B cell (primary cell): ENCODE data around the gene ADRA2C. TPM values are rescaled to one million over a fixed set of nuclear protein-coding genes. Genes with fewer than 3 reads are reported as not detected.

Experiments used
- ATAC-seq: fragments of 200-7000 bp; cut with Tn5 transposase; one replicate; pipeline ENCODE4 v1.10.0; 2021; ENCODE audit warnings: low read depth, mild to moderate bottlenecking, moderate number of reproducible peaks, moderate library complexity
- CTCF ChIA-PET: fragments of 350-600 bp; sonication (Branson Sonifier 250); formaldehyde crosslinking; loops from one replicate; lab custom pipeline; 2021; ENCODE audit warnings: antibody characterized with exemption, inconsistent platforms; lab: Charles Lee
- POLR2A ChIA-PET: fragments of 350-600 bp; sonication (Branson Sonifier 250); formaldehyde crosslinking; loops from one replicate; lab custom pipeline; 2021; ENCODE audit warnings: antibody characterized with exemption; lab: Charles Lee
- DNase-seq: peaks from one replicate; pipeline ENCODE4 v3.0.0; 2013
- H2AFZ ChIP-seq: 2 replicates; pipeline ENCODE4 v1.6.1; 2012; ENCODE audit warnings: mild to moderate bottlenecking, low read depth, low read length; ENCODE audit not compliant: insufficient read depth, poor library complexity, severe bottlenecking
- H3K27ac ChIP-seq, 2 donors: 1 replicate in 1 of 2; 2 replicates in 1 of 2; pipeline ENCODE4 v1.5.1; 2012 to 2013; ENCODE audit warnings: low read length in 2 of 2, mild to moderate bottlenecking in 2 of 2, moderate library complexity in 1 of 2
- H3K27me3 ChIP-seq, 4 experiments: fragments of 200-600 bp in 1 of 4; sonication (generic) in 1 of 4; replicated peaks in 1 of 4; 1 replicate in 2 of 4; 2 replicates in 2 of 4; pipeline versions ENCODE4 v1.6.1 to v1.7.0; 2013 to 2016; ENCODE audit warnings: low read length in 3 of 4, mild to moderate bottlenecking in 2 of 4, mixed read lengths in 1 of 4, moderate library complexity in 1 of 4; ENCODE audit not compliant: insufficient read depth in 4 of 4, control insufficient read depth in 3 of 4; ENCODE audit errors: control extremely low read depth in 1 of 4
- H3K36me3 ChIP-seq, 2 experiments: replicated peaks in 1 of 2; 1 replicate in 1 of 2; 2 replicates in 1 of 2; pipeline versions ENCODE4 v1.6.1 to v1.7.1; 2013; ENCODE audit warnings: low read length in 1 of 2; ENCODE audit not compliant: insufficient read depth in 2 of 2, control insufficient read depth in 1 of 2; ENCODE audit errors: control extremely low read depth in 1 of 2, extremely low read depth in 1 of 2
- H3K4me1 ChIP-seq, 2 donors: fragments of 200-600 bp in 1 of 2; sonication (generic) in 1 of 2; 1 replicate in 1 of 2; 2 replicates in 1 of 2; pipeline versions ENCODE4 v1.5.1 to v1.6.1; 2013 to 2017; ENCODE audit warnings: low read length in 2 of 2; ENCODE audit not compliant: control insufficient read depth in 2 of 2, insufficient read depth in 2 of 2
- H3K4me2 ChIP-seq: replicated peaks from 2 replicates; pipeline ENCODE3; 2012; ENCODE audit warnings: mild to moderate bottlenecking, low read depth, low read length; ENCODE audit not compliant: poor library complexity, severe bottlenecking
- H3K4me3 ChIP-seq, 5 experiments: fragments of 200-600 bp in 1 of 5; sonication (generic) in 1 of 5; 1 replicate in 3 of 5; 2 replicates in 2 of 5; pipeline versions ENCODE4 v1.5.1 to v1.7.0; 2011 to 2016; ENCODE audit warnings: low read length in 4 of 5, mild to moderate bottlenecking in 4 of 5, low read depth in 2 of 5, control low read depth in 1 of 5, moderate library complexity in 1 of 5; ENCODE audit not compliant: insufficient read depth in 1 of 5; ENCODE audit errors: control extremely low read depth in 1 of 5, extremely low read depth in 1 of 5
- H3K79me2 ChIP-seq: fragments of 200-600 bp; sonication (generic); one replicate; pipeline ENCODE4 v1.6.0; 2016; ENCODE audit warnings: low read length; ENCODE audit not compliant: control insufficient read depth, insufficient read depth
- H3K9ac ChIP-seq: fragments of 200-600 bp; sonication (generic); 2 replicates; pipeline ENCODE4 v1.6.1; 2017; ENCODE audit warnings: mild to moderate bottlenecking, low read length, moderate library complexity
- H3K9me3 ChIP-seq, 3 donors: one replicate each; pipeline versions ENCODE4 v1.6.1 to v1.7.1; 2013; ENCODE audit warnings: low read length in 2 of 3; ENCODE audit not compliant: control insufficient read depth in 2 of 3, insufficient read depth in 1 of 3; ENCODE audit errors: control extremely low read depth in 1 of 3
- H4K20me1 ChIP-seq: 2 replicates; pipeline ENCODE4 v1.6.0; 2012; ENCODE audit warnings: mild to moderate bottlenecking, low read length; ENCODE audit not compliant: insufficient read depth, control insufficient read depth, poor library complexity, severe bottlenecking
- H3K27ac Mint-ChIP-seq: one replicate; pipeline ENCODE4 v1.8.0; 2021; ENCODE audit warnings: mixed read lengths
- H3K27me3 Mint-ChIP-seq: one replicate; pipeline ENCODE4 v1.8.0; 2021; ENCODE audit warnings: mixed read lengths
- H3K4me1 Mint-ChIP-seq: one replicate; pipeline ENCODE4 v1.8.0; 2021; ENCODE audit warnings: mixed read lengths
- H3K4me3 Mint-ChIP-seq: one replicate; pipeline ENCODE4 v1.8.0; 2021; ENCODE audit warnings: mixed read lengths
- H3K9me3 Mint-ChIP-seq: one replicate; pipeline ENCODE4 v1.8.0; 2022; ENCODE audit warnings: mixed read lengths; ENCODE audit not compliant: insufficient read depth
- CTCF ChIP-seq: fragments of 200-600 bp; IDR thresholded peaks from one replicate; pipeline ENCODE4 v1.8.0; 2022; ENCODE audit warnings: antibody characterized with exemption, mild to moderate bottlenecking
- EZH2 ChIP-seq: IDR thresholded peaks from 2 replicates; pipeline ENCODE4 v1.6.1; 2012; ENCODE audit warnings: borderline replicate concordance, low read depth, mild to moderate bottlenecking, moderate library complexity, low read length; ENCODE audit not compliant: insufficient read depth, poor library complexity, severe bottlenecking
- WGBS: methylation state at CpG from one replicate; pipeline ENCODE4 v1.1.5; 2013; ENCODE audit warnings: missing lambda C conversion rate; ENCODE audit not compliant: insufficient coverage; 5-methylcytosine and 5-hydroxymethylcytosine counted together
- intact Hi-C: fragments of 100-400 bp; cut with micrococcal nuclease; formaldehyde crosslinking; loops from one replicate; pipeline ENCODE4 v1.10.0; 2022
- polyA plus RNA-seq: library from polyadenylated mRNA; depleted of rRNA; stranded (reverse); fragments of >200 nt; gene quantifications from 2 replicates; pipeline ENCODE4 v1.2.3, GENCODE V29; 2012
- total RNA-seq, 2 donors: library from RNA; stranded (reverse); fragments of 120-200 nt in 1 of 2; gene quantifications; 1 replicate in 1 of 2; 2 replicates in 1 of 2; pipeline versions ENCODE4 v1.2.3 to v1.2.4, GENCODE V29; 2013 to 2022

The ADRA2C gene
- total and polyA plus RNA-seq, 2 donors (not counting 1 experiment from before 2014, with no cell fraction given): not detected

GRCh38 chr4:3768842-3769641 is 2.9 kb downstream of the ADRA2C start:
- Histone ChIP-seq H3K9me3 (peaks cover 0 to 15% (median 0%) of the 10 kb centered on the region in 3 donors), H3K27me3 (peaks cover 0 to 32% (median 7%) of the 10 kb centered on the region in 4 experiments), H3K4me2 (no peak overlapping the region), H3K27ac (no peak overlapping the region), H3K36me3 (no peaks in the 10 kb centered on the region), H3K4me3 (no peak overlapping the region), H3K9ac (no peak overlapping the region), H4K20me1 (no peaks in the 10 kb centered on the region), H3K4me1 (peaks cover 0 to 5% of the 10 kb centered on the region in 2 donors), H2AFZ (no peak overlapping the region), H3K79me2 (no peaks in the 10 kb centered on the region)
- no peak overlapping the region for H3K4me3 Mint-ChIP-seq
- no peak for DNase-seq
- ATAC-seq: no peak
- WGBS: 57% methylated on average over 10 of the region's 14 CpGs
- CTCF ChIA-PET: no interaction called here
- POLR2A ChIA-PET: interaction anchor here (0.7 kb wide), 1 partner anchor 78 kb away, joined by 3 read pairs; no protein-coding TSS in a partner anchor
- no peak overlapping the region for H3K27ac Mint-ChIP-seq
- TF ChIP-seq CTCF (no peak), EZH2 (no peak)
- intact Hi-C loops: no loop called here
- H3K4me1 Mint-ChIP-seq: peaks cover 7% of the 10 kb centered on the region
- peaks cover 21% of the 10 kb centered on the region for H3K27me3 Mint-ChIP-seq
- no peaks in the 10 kb centered on the region for H3K9me3 Mint-ChIP-seq

DNA sequence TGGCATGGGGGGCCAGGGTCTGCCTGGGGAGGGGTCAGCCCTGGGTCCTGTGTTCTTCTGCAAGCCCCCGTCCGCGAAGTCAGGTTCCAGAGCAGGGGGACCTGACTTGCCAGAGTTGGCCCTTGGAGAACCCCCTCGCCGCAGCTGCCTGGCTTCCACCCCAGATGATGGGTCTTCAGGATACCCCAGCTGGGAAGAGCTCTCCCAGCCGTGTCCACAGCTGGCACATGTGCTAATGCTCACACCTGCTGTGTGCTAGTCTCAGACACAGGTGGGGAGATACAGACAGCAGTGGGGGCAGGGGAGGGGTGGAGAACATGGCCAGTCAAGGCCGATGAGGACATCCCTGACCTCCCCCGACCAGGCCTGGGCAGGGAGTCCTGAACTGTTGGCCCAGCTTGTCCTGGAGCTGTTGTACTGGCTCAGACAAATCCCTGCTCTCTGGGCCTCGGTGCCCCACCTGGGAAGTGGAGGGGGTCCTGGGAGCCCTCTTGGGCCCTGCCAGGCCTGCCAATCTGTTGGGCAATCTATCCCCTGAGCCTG is 3.5 kb downstream of the ADRA2C start:
- 93% methylated on average over 7 of the region's 9 CpGs for WGBS
- H3K27ac Mint-ChIP-seq: no peak overlapping the region
- no peak for TF ChIP-seq EZH2
- TF ChIP-seq CTCF: no peak
- Histone ChIP-seq H3K27ac (no peak overlapping the region), H3K9ac (no peak overlapping the region), H3K4me3 (no peak overlapping the region), H3K4me1 (peaks cover 0 to 5% of the 10 kb centered on the region in 2 donors), H3K27me3 (peaks cover 0 to 25% (median 4%) of the 10 kb centered on the region in 4 experiments), H2AFZ (no peak overlapping the region), H4K20me1 (no peaks in the 10 kb centered on the region), H3K79me2 (no peaks in the 10 kb centered on the region), H3K4me2 (no peak overlapping the region), H3K36me3 (no peaks in the 10 kb centered on the region), H3K9me3 (peaks cover 0 to 13% (median 0%) of the 10 kb centered on the region in 3 donors)
- no peaks in the 10 kb centered on the region for H3K9me3 Mint-ChIP-seq
- POLR2A ChIA-PET: no interaction called here
- DNase-seq (no peak), ATAC-seq (no peak)
- CTCF ChIA-PET: no interaction called here
- H3K4me1 Mint-ChIP-seq: peaks cover 7% of the 10 kb centered on the region
- H3K27me3 Mint-ChIP-seq: peaks cover 21% of the 10 kb centered on the region
- no peak overlapping the region for H3K4me3 Mint-ChIP-seq
- intact Hi-C loops: no loop called here
